Measurements from ENCODE around the gene B4GALT5. TPM values are rescaled to one million over a fixed set of nuclear protein-coding genes. Genes with fewer than 3 reads are reported as not detected.

Gene B4GALT5
- total RNA-seq, 6 donors from 2014 or later = 16.2 to 49.0 (median 36.7) TPM

- WGBS, 2 donors = 72 to 81% methylated on average over 8 of the region's 8 CpGs
- H3K4me1 ChIP-seq = peaks cover 59 to 83% (median 67%) of the 10 kb centered on the region in 4 donors
These were observed 11.8 kb downstream of the B4GALT5 start for GRCh38 chr20:49701916-49702315.

GRCh38 chr20:49701241-49701790 is 12.4 kb downstream of the B4GALT5 start:
- ATAC-seq (ENCODE audit: low FRiP score in 2 of 2) = no peak
- WGBS, 2 donors = 41 to 55% methylated on average over 5 of the region's 5 CpGs
- H3K27me3 ChIP-seq = no peaks in the 10 kb centered on the region
- H3K4me1 ChIP-seq = peaks cover 59 to 83% (median 67%) of the 10 kb centered on the region in 4 donors
- H3K27ac ChIP-seq = peak overlapping the region in 2 of 4 donors; percentile 30 to 68
- no peak overlapping the region for H3K4me3 ChIP-seq
- no peaks in the 10 kb centered on the region for H3K9me3 ChIP-seq
- TF ChIP-seq EP300 (IDR thresholded peaks at IDR 0.05) = no peak
- TF ChIP-seq CTCF (IDR thresholded peaks at IDR 0.05) = no peak
- no peak for TF ChIP-seq POLR2AphosphoS5 (IDR thresholded peaks at IDR 0.05)
- no peak for TF ChIP-seq POLR2A (IDR thresholded peaks at IDR 0.05)
- DNase-seq = no peak
- H3K36me3 ChIP-seq = no peaks in the 10 kb centered on the region

More at GRCh38 chr20:49701916-49702315, 11.8 kb downstream of the B4GALT5 start:
- Histone ChIP-seq H3K4me3 (no peak overlapping the region), H3K9me3 (no peaks in the 10 kb centered on the region), H3K27me3 (no peaks in the 10 kb centered on the region), H3K36me3 (no peaks in the 10 kb centered on the region), H3K27ac (peak overlapping the region in 1 of 4 donors; percentile 68)
- DNase-seq (no peak), ATAC-seq (ENCODE audit: low FRiP score in 2 of 2) (no peak)
- TF ChIP-seq POLR2A (IDR thresholded peaks at IDR 0.05) (no peak), POLR2AphosphoS5 (IDR thresholded peaks at IDR 0.05) (no peak), CTCF (IDR thresholded peaks at IDR 0.05) (no peak), EP300 (IDR thresholded peaks at IDR 0.05) (no peak)

GRCh38 chr20:49700411-49701185 is 13.1 kb downstream of the B4GALT5 start:
- peaks cover 62 to 82% (median 73%) of the 10 kb centered on the region in 4 donors for H3K4me1 ChIP-seq
- peak overlapping the region in 3 of 4 donors; percentile 30 to 68 (median 50) for H3K27ac ChIP-seq
- H3K4me3 ChIP-seq = no peak overlapping the region
- DNase-seq = no peak
- H3K27me3 ChIP-seq = no peaks in the 10 kb centered on the region
- H3K36me3 ChIP-seq = no peaks in the 10 kb centered on the region
- TF ChIP-seq CTCF (IDR thresholded peaks at IDR 0.05) (no peak), POLR2AphosphoS5 (IDR thresholded peaks at IDR 0.05) (peak in 1 of 2 donors; percentile 77)
- H3K9me3 ChIP-seq = no peaks in the 10 kb centered on the region
- whole genome bisulfite sequencing, 2 donors = 57 to 61% methylated on average over 7 of the region's 7 CpGs
- peak in 1 of 2 donors; percentile 88 for ATAC-seq (ENCODE audit: low FRiP score in 2 of 2)

- H3K27ac ChIP-seq = peak overlapping the region in 1 of 4 donors; percentile 68
- no peak overlapping the region for H3K4me3 ChIP-seq
- ATAC-seq (ENCODE audit: low FRiP score in 2 of 2) (no peak), DNase-seq (no peak)
- 62 to 68% methylated on average over 6 of the region's 6 CpGs for WGBS, 2 donors
- peaks cover 55 to 87% (median 74%) of the 10 kb centered on the region in 4 donors for H3K4me1 ChIP-seq
- H3K36me3 ChIP-seq = no peaks in the 10 kb centered on the region
- TF ChIP-seq CTCF (IDR thresholded peaks at IDR 0.05) (no peak), EP300 (IDR thresholded peaks at IDR 0.05) (no peak), POLR2A (IDR thresholded peaks at IDR 0.05) (no peak), POLR2AphosphoS5 (IDR thresholded peaks at IDR 0.05) (no peak)
- no peaks in the 10 kb centered on the region for H3K27me3 ChIP-seq
- no peaks in the 10 kb centered on the region for H3K9me3 ChIP-seq
These were observed 14.3 kb downstream of the B4GALT5 start for GRCh38 chr20:49699200-49699992.
